Measurements from ENCODE around the gene TCTA.
"Not testable (repeated sequence)": the region's sequence is repeated elsewhere in the genome, so short reads cannot be mapped to it uniquely, and the experiment has no call there.

The TCTA gene

DNA sequence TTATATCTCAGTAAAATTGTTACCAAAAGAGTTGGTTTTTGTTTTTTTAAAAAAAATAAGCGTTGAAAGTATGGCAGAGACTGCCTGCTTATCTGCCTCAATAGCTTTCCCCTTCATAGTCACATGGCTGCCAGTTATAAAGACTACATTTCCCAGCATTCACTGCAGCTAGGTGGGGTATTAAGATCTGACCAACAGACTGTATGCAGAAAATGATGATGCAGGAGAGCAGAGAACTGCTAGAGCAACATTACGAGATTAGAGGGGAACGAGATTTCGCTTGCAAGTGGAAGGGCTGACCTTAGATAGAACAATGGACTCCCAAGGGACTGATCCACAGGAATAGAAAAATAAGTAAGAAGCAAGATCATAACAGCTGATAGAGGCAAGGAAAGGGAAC, 14.8 kb upstream of the TCTA start:
- Mint-ChIP-seq H3K27ac (peak overlapping the region; percentile 7), H3K9me3 (no peaks in the 10 kb centered on the region), H3K36me3 (peaks cover 41 to 65% of the 10 kb centered on the region in 2 donors), H3K4me3 (peak overlapping the region in 1 of 2 donors; percentile 1), H3K4me1 (peaks cover 39 to 87% of the 10 kb centered on the region in 2 donors), H3K27me3 (no peaks in the 10 kb centered on the region)
- DNase-seq (no peak), ATAC-seq (replicated peaks) (peak; percentile 75)

DNA sequence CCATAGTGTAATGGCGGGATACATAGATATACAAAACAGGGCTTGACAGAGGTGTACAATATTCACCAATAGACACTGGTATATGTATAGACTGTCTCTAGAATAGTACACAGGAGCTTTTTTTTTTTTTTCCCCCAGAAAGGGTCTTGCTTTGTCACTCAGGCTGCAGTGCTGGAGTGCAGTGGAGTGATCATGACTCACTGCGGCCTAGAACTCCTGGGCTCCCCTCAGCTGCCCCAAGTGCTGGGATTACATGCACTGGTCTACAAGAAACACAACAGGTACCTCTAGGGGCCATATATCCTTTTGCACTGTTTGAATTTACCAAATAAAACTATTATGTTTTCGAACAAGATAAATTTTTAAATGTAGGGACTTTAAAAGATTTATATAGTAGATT, 12.8 kb upstream of the TCTA start:
- peaks cover 32 to 72% of the 10 kb centered on the region in 2 donors for H3K4me1 Mint-ChIP-seq
- DNase-seq (no peak), ATAC-seq (replicated peaks) (no peak)
- H3K4me3 Mint-ChIP-seq = peak overlapping the region in 1 of 2 donors; percentile 16
- no peak overlapping the region for H3K27ac Mint-ChIP-seq
- H3K27me3 Mint-ChIP-seq = no peaks in the 10 kb centered on the region
- H3K9me3 Mint-ChIP-seq = no peaks in the 10 kb centered on the region
- H3K36me3 Mint-ChIP-seq = peaks cover 38 to 51% of the 10 kb centered on the region in 2 donors

DNA sequence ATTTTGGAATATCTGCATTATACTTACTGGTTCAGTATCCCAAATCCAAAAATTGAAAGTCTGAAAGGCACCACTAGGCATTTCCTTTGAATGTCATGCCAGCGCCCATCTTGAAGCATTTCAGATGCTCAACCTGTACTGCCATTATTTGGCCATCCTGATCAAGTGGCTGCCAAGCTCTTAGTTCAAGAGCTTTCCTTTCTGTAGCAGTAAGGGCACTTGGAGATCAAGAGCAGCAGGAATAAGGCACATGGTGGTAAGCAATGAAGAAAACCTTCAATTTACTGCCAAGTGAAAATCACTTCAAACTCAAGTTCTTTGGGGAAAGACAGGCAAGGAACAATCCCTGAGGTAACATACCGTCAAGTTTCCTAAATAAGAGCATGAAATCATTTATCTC, 10.5 kb upstream of the TCTA start:
- peaks cover 26 to 39% of the 10 kb centered on the region in 2 donors for H3K36me3 Mint-ChIP-seq
- H3K4me3 Mint-ChIP-seq = no peak overlapping the region
- H3K4me1 Mint-ChIP-seq = peaks cover 30 to 69% of the 10 kb centered on the region in 2 donors
- no peak for ATAC-seq (replicated peaks)
- DNase-seq = no peak
- peak overlapping the region; percentile 10 for H3K27ac Mint-ChIP-seq
- H3K27me3 Mint-ChIP-seq = no peaks in the 10 kb centered on the region
- no peaks in the 10 kb centered on the region for H3K9me3 Mint-ChIP-seq

DNA sequence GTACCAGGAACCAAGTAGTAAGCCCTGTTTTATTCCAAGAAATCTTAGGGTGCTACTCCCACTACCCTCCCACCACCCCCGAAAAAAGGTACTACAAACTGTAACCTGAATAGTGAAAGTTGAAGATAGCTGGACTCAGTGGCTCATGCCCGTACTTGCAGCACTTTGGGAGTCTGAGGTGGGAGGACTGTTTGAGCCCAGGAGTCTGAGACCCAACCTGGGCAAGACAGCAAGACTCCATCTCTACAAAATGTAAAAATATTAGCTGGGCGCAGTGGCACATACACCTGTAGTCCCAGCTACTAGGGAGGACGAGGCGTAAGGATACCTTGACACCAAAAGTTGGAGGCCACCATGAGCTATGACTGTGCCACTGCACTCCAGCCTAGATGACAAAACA, 8.3 kb upstream of the TCTA start:
- ATAC-seq (replicated peaks) = no peak
- Mint-ChIP-seq H3K36me3 (peaks cover 17 to 32% of the 10 kb centered on the region in 2 donors), H3K27ac (no peak overlapping the region), H3K27me3 (no peaks in the 10 kb centered on the region), H3K9me3 (no peaks in the 10 kb centered on the region), H3K4me1 (peaks cover 31 to 63% of the 10 kb centered on the region in 2 donors), H3K4me3 (no peak overlapping the region)
- no peak for DNase-seq

DNA sequence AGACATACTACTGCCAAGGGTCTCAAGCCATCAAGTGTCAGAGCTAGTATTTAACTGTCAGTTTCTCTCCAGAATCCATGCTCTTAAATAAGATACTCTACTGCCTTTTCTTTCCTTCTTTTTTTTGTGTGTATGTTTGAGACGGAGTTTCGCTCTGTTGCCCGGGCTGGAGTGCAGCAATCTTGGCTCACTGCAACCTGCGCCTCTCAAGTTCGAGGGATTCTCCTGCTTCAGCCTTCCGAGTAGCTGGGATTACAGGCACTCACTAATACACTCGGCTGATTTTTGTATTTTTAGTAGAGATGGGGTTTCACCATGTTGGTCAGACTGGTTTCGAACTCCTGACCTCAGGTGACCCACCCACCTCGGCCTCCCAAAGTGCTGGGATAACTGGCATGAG, 6.7 kb upstream of the TCTA start:
- peaks cover 30 to 61% of the 10 kb centered on the region in 2 donors for H3K4me1 Mint-ChIP-seq
- H3K27ac Mint-ChIP-seq = peak overlapping the region; percentile 60
- H3K9me3 Mint-ChIP-seq; H3K27me3 Mint-ChIP-seq; DNase-seq; ATAC-seq (replicated peaks): not testable (repeated sequence)
- peak overlapping the region in 1 of 2 donors; percentile 26 for H3K4me3 Mint-ChIP-seq
- H3K36me3 Mint-ChIP-seq = peaks cover 13 to 31% of the 10 kb centered on the region in 2 donors

DNA sequence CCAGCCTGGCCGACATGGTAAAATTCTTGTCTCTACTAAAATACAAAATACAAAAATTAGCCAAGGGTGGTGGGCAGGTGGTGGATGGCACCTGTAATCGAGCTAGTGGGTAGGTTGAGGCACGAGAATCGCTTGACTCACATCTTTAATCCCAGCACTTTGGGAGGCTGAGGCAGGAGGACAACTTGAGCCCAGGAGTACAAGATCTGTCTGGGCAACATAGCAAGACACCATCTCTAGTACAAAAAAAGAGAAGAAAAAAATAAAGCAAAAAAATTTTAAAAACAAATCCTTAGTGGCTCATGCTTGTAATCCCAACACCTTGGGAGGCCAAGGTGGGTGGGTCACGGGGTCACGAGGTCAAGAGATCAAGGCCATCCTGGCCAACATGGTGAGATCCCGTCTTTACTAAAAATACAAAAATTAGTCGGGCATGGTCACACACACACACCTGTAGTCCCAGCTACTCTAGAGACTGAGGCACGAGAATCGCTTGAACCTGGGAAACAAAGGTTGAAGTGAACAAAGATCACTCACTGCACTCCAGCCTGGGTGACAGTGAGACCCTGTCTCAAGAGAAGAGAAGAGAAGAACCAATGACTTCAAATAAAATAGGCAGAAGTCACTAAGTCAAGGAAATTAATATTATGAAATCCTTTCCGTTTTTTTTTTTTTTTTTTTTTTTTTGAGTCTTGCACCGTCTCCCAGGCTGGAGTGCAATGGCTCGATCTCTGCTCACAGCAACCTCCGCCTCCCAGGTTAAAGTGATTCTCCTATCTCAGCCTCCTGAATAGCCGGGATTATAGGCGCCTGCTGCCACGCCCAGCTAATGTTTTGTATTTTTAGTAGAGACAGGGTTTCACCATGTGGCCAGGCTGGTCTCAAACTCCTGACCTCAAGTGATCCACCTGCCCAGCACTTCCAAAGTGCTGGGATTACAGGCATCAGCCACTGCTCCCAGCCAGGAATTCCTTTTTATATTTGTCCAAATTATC, 5.4 kb upstream of the TCTA start:
- Mint-ChIP-seq H3K36me3 (peaks cover 9 to 26% of the 10 kb centered on the region in 2 donors), H3K4me1 (peaks cover 26 to 48% of the 10 kb centered on the region in 2 donors), H3K27ac (peak overlapping the region; percentile 81), H3K9me3 (no peaks in the 10 kb centered on the region), H3K27me3 (no peaks in the 10 kb centered on the region), H3K4me3 (peak overlapping the region in 1 of 2 donors; percentile 16)
- DNase-seq = no peak
- ATAC-seq (replicated peaks) = no peak

DNA sequence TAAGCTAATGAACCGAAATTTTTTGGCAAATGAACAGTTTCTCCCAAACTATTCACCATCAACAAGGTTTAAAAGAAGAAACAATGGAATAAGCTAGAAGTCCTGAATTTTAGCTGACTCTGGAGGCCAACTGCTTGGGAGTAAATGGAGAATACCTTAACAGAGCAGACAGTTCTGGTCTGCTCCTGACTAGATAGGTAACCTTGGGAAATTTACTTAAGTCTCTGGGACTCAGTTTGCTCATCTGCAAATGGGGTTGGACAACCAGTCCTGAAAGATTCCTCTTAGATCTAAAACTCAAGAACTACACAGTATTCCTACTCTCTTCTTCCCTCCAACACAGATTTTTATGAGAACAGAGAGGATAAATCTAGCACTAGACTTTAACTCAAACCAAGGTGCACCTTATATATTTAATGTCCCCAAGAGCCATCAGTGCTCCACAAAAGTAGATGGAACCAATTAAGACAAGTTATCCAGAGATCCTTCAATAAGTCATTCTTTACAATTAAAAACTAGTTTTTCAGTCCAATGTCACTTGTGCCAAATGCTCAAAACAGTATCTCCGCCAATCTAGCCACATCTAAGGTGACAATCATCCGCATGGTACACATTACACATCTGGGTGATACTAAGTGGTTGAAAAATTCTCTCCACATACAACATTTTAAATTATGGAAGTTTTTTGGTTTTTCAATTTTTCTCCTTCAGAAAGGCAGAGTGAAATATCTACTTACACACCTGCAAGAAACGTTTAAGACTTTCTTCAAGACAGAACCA, 2.0 kb upstream of the TCTA start:
- Mint-ChIP-seq H3K4me1 (peaks cover 42 to 68% of the 10 kb centered on the region in 2 donors), H3K27ac (no peak overlapping the region), H3K36me3 (peaks cover 12 to 49% of the 10 kb centered on the region in 2 donors), H3K9me3 (no peaks in the 10 kb centered on the region), H3K4me3 (peak overlapping the region; percentile 86 to 94), H3K27me3 (no peaks in the 10 kb centered on the region)
- ATAC-seq (replicated peaks) (no peak), DNase-seq (no peak)

DNA sequence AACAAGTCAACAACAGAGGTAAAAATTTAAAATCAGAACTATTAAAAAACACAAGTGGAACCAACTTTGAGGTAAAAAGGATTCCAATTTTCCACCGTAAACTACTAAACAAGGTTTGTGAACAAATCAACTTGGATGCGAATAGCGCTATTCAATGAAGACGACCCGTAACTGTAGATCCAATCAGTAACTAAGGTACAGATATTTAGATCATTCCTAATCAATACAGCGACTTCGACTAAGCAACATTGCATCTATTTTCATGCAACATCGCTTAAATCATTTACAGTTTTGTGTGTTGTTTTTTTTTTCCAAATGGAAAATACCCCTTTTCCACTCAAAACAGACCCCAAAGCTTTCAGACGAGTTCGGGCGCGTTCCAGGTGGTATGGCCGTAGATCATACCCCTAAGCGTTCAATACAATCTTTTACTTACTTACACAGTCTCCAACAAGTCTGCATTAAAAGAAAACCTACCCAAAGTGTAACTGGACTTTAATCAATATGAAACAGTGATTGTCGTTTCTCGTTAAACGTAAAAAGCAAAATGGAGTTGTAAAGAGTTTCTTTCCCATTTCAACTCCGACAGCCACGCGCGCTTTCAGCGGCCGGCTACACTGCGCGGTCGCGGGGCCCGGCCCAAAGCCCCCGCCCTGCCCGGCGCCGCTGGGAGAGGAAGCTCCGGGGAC, 1.2 kb upstream of the TCTA start:
- Mint-ChIP-seq H3K4me1 (peaks cover 42 to 67% of the 10 kb centered on the region in 2 donors), H3K9me3 (no peaks in the 10 kb centered on the region), H3K27me3 (no peaks in the 10 kb centered on the region), H3K27ac (peak overlapping the region; percentile 93), H3K4me3 (peak overlapping the region; percentile 86 to 94), H3K36me3 (peaks cover 16 to 52% of the 10 kb centered on the region in 2 donors)
- DNase-seq (no peak), ATAC-seq (replicated peaks) (no peak)

DNA sequence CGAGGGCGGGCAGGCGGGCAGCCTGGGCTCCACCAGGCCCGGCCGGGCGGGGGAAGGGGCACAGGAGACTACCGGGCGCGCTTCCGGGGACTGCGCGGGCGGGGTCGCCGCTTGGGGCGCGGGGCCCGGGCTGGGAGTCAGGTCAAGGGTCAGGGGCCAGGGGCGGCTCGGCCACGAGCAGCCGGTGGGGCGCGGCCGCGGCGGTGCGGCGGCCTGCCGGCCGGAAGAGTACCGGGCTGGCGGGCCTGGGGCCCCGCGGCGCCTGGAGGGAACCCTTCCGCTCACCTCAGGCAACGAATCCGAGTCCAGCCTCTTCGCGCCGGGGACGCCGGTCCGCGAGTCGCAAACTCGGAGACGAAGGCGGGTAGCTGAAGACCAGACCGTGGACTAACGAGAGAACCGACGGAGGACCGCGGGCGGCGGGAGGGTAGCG, 672 bp upstream of the TCTA start:
- H3K27me3 Mint-ChIP-seq = no peaks in the 10 kb centered on the region
- H3K36me3 Mint-ChIP-seq = peaks cover 19 to 55% of the 10 kb centered on the region in 2 donors
- H3K4me1 Mint-ChIP-seq = peaks cover 44 to 67% of the 10 kb centered on the region in 2 donors
- peak overlapping the region; percentile 96 for H3K27ac Mint-ChIP-seq
- H3K4me3 Mint-ChIP-seq = peak overlapping the region; percentile 94
- ATAC-seq (replicated peaks) (peak; percentile 28 to 31), DNase-seq (peak; percentile 50)
- no peaks in the 10 kb centered on the region for H3K9me3 Mint-ChIP-seq

DNA sequence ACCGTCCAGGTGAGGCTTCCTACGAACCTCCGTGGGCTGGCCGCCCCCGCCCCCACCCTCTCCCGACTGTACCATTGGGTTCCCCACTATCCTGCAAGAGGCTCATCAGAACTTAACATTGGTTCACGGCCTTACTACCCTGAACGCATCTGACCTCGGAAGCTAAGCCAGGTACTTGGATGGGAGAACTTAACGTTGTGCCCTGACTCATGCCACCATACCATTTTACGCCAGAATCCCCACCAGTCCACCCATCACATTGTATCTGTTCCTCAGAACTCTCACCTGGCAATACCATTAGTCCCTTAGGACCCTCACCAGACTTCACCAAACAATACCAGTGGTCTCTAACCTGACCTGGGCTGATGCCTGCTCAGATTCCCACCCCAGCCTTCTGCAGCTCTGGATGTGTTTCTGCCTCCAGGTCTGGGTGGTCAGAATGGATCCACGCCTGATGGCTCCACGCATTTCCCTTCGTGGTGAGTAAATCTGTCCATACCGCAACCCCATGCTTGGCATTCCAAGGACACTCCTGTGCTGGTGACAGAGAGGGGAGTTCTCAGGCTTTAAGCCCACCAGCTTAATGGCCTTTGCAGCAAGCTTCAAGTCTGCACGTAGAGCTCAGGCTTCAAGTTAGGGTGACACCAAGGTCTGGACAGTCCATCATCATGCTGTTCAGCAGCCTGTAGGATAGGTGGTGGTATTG, 562 bp downstream of the TCTA start:
- H3K27me3 Mint-ChIP-seq = no peaks in the 10 kb centered on the region
- ATAC-seq (replicated peaks) (peak in 1 of 2 donors; percentile 0), DNase-seq (no peak)
- no peaks in the 10 kb centered on the region for H3K9me3 Mint-ChIP-seq
- H3K4me3 Mint-ChIP-seq = peak overlapping the region; percentile 94
- H3K36me3 Mint-ChIP-seq = peaks cover 28 to 66% of the 10 kb centered on the region in 2 donors
- H3K27ac Mint-ChIP-seq = peak overlapping the region; percentile 96
- H3K4me1 Mint-ChIP-seq = peaks cover 49 to 67% of the 10 kb centered on the region in 2 donors

DNA sequence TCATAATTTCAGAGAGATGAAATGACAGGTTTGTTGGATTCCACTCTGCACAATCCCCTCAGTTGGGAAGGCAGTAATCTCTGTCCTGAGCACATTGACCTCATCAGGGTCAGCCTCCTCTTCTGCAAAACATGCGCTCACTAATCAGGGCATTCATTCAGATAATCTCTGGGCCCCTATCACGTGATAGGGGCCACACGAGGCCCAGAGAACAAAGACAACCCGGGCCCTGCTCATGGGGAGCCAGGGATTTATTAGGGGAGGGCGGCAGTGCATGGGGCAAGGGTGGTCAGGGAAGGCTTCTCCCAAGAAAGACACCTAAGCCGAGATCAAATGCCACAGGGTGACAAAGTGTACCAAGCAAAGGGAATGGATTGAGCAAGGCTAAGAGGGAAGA, 1.1 kb downstream of the TCTA start:
- DNase-seq (no peak), ATAC-seq (replicated peaks) (no peak)
- H3K36me3 Mint-ChIP-seq = peaks cover 31 to 69% of the 10 kb centered on the region in 2 donors

DNA sequence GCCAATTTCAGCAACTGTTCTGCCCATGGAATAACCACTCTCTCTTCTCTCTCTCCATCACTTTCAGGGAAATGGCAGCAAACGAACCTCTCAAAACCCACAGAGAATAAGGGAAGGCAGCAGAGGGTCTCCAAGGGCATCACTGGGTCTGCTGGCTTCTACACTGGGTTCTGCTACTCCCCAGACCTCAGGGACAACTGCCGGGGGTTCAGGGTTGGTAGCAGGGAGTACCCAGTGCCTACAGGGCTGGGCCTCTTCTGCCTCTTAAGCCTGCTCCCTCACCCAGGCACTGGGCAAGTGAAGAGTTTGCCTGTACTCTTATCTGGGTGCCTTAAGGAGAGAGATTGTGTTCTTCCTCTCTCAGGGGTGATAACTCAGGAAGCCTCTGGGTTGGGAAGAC, 2.5 kb downstream of the TCTA start:
- Mint-ChIP-seq H3K4me3 (peak overlapping the region in 1 of 2 donors; percentile 14), H3K9me3 (no peaks in the 10 kb centered on the region), H3K27me3 (no peaks in the 10 kb centered on the region), H3K27ac (peak overlapping the region; percentile 95), H3K4me1 (peaks cover 48 to 77% of the 10 kb centered on the region in 2 donors), H3K36me3 (peaks cover 34 to 68% of the 10 kb centered on the region in 2 donors)
- ATAC-seq (replicated peaks) (no peak), DNase-seq (no peak)

More for the DNA sequence above, 1.1 kb downstream of the TCTA start:
- Mint-ChIP-seq H3K9me3 (no peaks in the 10 kb centered on the region), H3K27ac (peak overlapping the region; percentile 96), H3K4me3 (peak overlapping the region; percentile 94), H3K4me1 (peaks cover 50 to 71% of the 10 kb centered on the region in 2 donors), H3K27me3 (no peaks in the 10 kb centered on the region)

DNA sequence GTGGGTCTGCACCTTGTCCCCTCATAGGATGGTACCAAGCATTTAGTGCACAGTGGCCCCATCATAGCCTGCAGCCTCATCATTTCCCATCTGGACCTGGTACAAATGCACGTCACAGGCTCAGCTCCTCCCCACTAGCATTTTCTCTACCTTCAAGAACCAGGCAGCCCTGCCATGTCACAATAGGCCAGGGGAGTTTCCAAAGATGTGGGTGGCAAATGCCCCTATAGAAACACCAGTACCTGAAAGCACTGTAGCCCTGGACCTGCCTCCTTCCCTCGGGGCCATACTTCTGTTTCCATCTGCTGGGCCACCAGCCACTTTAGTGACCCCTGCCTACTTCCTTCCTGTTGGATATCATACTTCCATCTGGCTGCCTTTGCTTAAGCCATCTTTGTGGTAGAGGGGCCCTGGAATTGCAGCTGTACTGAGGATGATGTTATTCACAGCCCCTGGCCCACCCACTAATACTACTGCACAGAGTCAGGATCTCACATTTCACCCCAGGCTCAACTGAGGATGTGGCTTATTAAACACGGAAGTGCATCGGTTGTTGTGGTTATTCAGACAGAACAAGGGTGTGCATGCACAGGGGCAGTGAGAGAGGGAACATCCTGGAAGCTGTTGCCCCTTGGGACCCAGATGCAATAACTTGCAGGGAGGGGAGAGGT, 3.8 kb downstream of the TCTA start:
- peaks cover 46 to 70% of the 10 kb centered on the region in 2 donors for H3K36me3 Mint-ChIP-seq
- ATAC-seq (replicated peaks) (peak; percentile 68 to 69), DNase-seq (peak; percentile 85)
- peak overlapping the region; percentile 61 to 69 for H3K4me3 Mint-ChIP-seq
- H3K27ac Mint-ChIP-seq = peak overlapping the region; percentile 95
- H3K4me1 Mint-ChIP-seq = peaks cover 48 to 79% of the 10 kb centered on the region in 2 donors
- H3K9me3 Mint-ChIP-seq = no peaks in the 10 kb centered on the region
- no peaks in the 10 kb centered on the region for H3K27me3 Mint-ChIP-seq
